WTC11 (cell line): Measurements from ENCODE around the gene KRTAP13-4. TPM values are rescaled to one million over a fixed set of nuclear protein-coding genes. Genes with fewer than 3 reads are reported as not detected.
A peak's percentile ranks its signal among the peaks of the same experiment; 100 is the strongest.

Experiments
- EMX1 ChIP-seq: fragments of 250-450 bp; sonication (Bioruptor Pico); IDR thresholded peaks from 2 replicates; pipeline ENCODE4 v1.8.0; 2021; ENCODE audit warnings: mild to moderate bottlenecking
- GRHL2 ChIP-seq: fragments of 250-450 bp; sonication (Bioruptor Pico); IDR thresholded peaks from 2 replicates; pipeline ENCODE4 v1.8.0; 2022; ENCODE audit warnings: mild to moderate bottlenecking, moderate library complexity; ENCODE audit not compliant: insufficient replicate concordance, severe bottlenecking
- NR1H2 ChIP-seq: sonication (generic); formaldehyde crosslinking; IDR thresholded peaks from 2 replicates; pipeline ENCODE4 v1.9.0; 2021; ENCODE audit warnings: mild to moderate bottlenecking, moderate library complexity, missing genetic modification reagents
- SP1 ChIP-seq: sonication (generic); formaldehyde crosslinking; conservative IDR thresholded peaks from 2 replicates; pipeline ENCODE4 v1.8.1; 2022; ENCODE audit warnings: missing genetic modification reagents
- TEAD1 ChIP-seq: sonication (generic); formaldehyde crosslinking; IDR thresholded peaks from 2 replicates; pipeline ENCODE4 v1.8.0; 2022; ENCODE audit warnings: mild to moderate bottlenecking, missing genetic modification reagents
- ZNF121 ChIP-seq: sonication (generic); formaldehyde crosslinking; IDR thresholded peaks from 2 replicates; pipeline ENCODE4 v1.8.0; 2023; ENCODE audit warnings: missing genetic modification reagents
- ZNF219 ChIP-seq: sonication (generic); formaldehyde crosslinking; IDR thresholded peaks from 2 replicates; pipeline ENCODE4 v1.8.0; 2023; ENCODE audit warnings: missing genetic modification reagents, mild to moderate bottlenecking, borderline replicate concordance
- ZNF263 ChIP-seq: sonication (generic); formaldehyde crosslinking; IDR thresholded peaks from 2 replicates; pipeline ENCODE4 v1.8.1; 2022; ENCODE audit warnings: low read depth, mild to moderate bottlenecking, moderate library complexity, missing genetic modification reagents
- total RNA-seq: library from RNA; stranded (reverse); gene quantifications from 3 replicates; pipeline ENCODE4 v1.2.3, GENCODE V29; 2021
- TF ChIP-seq, protein P1 (sequence below): sonication (generic); formaldehyde crosslinking; IDR thresholded peaks from 2 replicates; pipeline ENCODE4 v1.8.1; 2022; ENCODE audit warnings: missing genetic modification reagents, borderline replicate concordance
- TF ChIP-seq, protein P2 (sequence below): sonication (generic); formaldehyde crosslinking; IDR thresholded peaks from 2 replicates; pipeline ENCODE4 v1.8.0; 2022; ENCODE audit warnings: missing genetic modification reagents
- TF ChIP-seq, protein P3 (sequence below): sonication (generic); formaldehyde crosslinking; conservative IDR thresholded peaks from 2 replicates; pipeline ENCODE4 v1.8.1; 2022; ENCODE audit warnings: mild to moderate bottlenecking, missing genetic modification reagents
- TF ChIP-seq, protein P4 (sequence below): sonication (generic); formaldehyde crosslinking; IDR thresholded peaks from 2 replicates; pipeline ENCODE4 v1.8.0; 2023; ENCODE audit warnings: missing genetic modification reagents, mild to moderate bottlenecking, borderline replicate concordance
- TF ChIP-seq, protein P5 (sequence below): sonication (generic); formaldehyde crosslinking; IDR thresholded peaks from 2 replicates; pipeline ENCODE4 v1.8.0; 2022; ENCODE audit warnings: mild to moderate bottlenecking, missing genetic modification reagents
- TF ChIP-seq, protein P6 (sequence below): fragments of 250-450 bp; sonication (Bioruptor Pico); IDR thresholded peaks from 2 replicates; pipeline ENCODE4 v1.9.0; 2021; ENCODE audit warnings: moderate library complexity, mild to moderate bottlenecking, inconsistent platforms, borderline replicate concordance
- TF ChIP-seq, protein P7 (sequence below): fragments of 250-450 bp; sonication (Bioruptor Pico); conservative IDR thresholded peaks from 2 replicates; pipeline ENCODE4 v1.9.0; 2021; ENCODE audit warnings: mild to moderate bottlenecking
- TF ChIP-seq, protein P8 (sequence below): sonication (generic); formaldehyde crosslinking; IDR thresholded peaks from 2 replicates; pipeline ENCODE4 v1.8.0; 2022; ENCODE audit warnings: mild to moderate bottlenecking, missing genetic modification reagents
- TF ChIP-seq, protein P9 (sequence below): sonication (generic); formaldehyde crosslinking; IDR thresholded peaks from 2 replicates; pipeline ENCODE4 v1.8.1; 2022; ENCODE audit warnings: low read depth, mild to moderate bottlenecking, moderate library complexity, missing genetic modification reagents, borderline replicate concordance

Gene KRTAP13-4
- total RNA-seq, 1 experiment from 2014 or later, result not detected

DNA sequence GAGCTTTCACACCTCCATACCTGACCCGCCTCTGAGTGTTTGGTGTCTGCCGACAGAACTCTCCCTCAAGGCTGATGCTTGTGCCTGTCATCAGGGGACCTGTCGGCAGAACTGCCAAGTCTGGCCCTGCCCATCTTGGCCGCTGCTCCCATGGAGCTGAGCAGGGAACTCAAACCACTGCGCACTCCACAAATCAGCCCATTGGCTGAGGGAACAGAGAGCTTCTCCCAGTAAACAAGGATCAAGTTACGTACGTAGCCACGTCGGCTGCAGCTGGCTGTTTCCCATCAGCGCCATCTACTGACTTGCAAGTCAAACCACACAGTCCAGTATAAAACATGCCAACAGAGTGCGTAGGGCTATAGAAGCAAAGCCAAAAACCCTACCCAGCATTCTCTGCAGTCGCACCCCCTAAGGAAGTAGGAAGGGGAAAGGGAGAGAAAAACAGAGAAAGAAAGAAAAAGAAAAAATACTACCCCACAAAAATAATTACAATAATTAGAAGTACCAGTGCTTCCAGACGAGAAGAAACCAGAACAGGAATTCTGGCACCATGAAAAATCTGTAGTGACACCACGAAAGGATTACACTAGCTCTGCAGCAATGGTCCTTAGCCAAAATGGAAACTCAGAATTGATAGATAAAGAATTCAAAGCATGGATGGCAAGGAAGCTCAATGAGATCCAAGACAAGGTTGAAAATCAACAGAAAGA lies 21.1 kb upstream of the KRTAP13-4 start (continued):
- TF ChIP-seq, protein P1, sequence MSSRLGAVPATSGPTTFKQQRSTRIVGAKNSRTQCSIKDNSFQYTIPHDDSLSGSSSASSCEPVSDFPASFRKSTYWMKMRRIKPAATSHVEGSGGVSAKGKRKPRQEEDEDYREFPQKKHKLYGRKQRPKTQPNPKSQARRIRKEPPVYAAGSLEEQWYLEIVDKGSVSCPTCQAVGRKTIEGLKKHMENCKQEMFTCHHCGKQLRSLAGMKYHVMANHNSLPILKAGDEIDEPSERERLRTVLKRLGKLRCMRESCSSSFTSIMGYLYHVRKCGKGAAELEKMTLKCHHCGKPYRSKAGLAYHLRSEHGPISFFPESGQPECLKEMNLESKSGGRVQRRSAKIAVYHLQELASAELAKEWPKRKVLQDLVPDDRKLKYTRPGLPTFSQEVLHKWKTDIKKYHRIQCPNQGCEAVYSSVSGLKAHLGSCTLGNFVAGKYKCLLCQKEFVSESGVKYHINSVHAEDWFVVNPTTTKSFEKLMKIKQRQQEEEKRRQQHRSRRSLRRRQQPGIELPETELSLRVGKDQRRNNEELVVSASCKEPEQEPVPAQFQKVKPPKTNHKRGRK (CRISPR knock-in tag), result no peak
- TF ChIP-seq, protein P2, sequence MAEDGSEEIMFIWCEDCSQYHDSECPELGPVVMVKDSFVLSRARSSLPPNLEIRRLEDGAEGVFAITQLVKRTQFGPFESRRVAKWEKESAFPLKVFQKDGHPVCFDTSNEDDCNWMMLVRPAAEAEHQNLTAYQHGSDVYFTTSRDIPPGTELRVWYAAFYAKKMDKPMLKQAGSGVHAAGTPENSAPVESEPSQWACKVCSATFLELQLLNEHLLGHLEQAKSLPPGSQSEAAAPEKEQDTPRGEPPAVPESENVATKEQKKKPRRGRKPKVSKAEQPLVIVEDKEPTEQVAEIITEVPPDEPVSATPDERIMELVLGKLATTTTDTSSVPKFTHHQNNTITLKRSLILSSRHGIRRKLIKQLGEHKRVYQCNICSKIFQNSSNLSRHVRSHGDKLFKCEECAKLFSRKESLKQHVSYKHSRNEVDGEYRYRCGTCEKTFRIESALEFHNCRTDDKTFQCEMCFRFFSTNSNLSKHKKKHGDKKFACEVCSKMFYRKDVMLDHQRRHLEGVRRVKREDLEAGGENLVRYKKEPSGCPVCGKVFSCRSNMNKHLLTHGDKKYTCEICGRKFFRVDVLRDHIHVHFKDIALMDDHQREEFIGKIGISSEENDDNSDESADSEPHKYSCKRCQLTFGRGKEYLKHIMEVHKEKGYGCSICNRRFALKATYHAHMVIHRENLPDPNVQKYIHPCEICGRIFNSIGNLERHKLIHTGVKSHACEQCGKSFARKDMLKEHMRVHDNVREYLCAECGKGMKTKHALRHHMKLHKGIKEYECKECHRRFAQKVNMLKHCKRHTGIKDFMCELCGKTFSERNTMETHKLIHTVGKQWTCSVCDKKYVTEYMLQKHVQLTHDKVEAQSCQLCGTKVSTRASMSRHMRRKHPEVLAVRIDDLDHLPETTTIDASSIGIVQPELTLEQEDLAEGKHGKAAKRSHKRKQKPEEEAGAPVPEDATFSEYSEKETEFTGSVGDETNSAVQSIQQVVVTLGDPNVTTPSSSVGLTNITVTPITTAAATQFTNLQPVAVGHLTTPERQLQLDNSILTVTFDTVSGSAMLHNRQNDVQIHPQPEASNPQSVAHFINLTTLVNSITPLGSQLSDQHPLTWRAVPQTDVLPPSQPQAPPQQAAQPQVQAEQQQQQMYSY (CRISPR knock-in tag), result no peak
- TF ChIP-seq, protein P3, sequence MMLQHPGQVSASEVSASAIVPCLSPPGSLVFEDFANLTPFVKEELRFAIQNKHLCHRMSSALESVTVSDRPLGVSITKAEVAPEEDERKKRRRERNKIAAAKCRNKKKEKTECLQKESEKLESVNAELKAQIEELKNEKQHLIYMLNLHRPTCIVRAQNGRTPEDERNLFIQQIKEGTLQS, result no peak
- TF ChIP-seq ZNF263 (CRISPR knock-in tag), result no peak
- no peak for TF ChIP-seq ZNF219 (CRISPR knock-in tag)
- TF ChIP-seq, protein P4, sequence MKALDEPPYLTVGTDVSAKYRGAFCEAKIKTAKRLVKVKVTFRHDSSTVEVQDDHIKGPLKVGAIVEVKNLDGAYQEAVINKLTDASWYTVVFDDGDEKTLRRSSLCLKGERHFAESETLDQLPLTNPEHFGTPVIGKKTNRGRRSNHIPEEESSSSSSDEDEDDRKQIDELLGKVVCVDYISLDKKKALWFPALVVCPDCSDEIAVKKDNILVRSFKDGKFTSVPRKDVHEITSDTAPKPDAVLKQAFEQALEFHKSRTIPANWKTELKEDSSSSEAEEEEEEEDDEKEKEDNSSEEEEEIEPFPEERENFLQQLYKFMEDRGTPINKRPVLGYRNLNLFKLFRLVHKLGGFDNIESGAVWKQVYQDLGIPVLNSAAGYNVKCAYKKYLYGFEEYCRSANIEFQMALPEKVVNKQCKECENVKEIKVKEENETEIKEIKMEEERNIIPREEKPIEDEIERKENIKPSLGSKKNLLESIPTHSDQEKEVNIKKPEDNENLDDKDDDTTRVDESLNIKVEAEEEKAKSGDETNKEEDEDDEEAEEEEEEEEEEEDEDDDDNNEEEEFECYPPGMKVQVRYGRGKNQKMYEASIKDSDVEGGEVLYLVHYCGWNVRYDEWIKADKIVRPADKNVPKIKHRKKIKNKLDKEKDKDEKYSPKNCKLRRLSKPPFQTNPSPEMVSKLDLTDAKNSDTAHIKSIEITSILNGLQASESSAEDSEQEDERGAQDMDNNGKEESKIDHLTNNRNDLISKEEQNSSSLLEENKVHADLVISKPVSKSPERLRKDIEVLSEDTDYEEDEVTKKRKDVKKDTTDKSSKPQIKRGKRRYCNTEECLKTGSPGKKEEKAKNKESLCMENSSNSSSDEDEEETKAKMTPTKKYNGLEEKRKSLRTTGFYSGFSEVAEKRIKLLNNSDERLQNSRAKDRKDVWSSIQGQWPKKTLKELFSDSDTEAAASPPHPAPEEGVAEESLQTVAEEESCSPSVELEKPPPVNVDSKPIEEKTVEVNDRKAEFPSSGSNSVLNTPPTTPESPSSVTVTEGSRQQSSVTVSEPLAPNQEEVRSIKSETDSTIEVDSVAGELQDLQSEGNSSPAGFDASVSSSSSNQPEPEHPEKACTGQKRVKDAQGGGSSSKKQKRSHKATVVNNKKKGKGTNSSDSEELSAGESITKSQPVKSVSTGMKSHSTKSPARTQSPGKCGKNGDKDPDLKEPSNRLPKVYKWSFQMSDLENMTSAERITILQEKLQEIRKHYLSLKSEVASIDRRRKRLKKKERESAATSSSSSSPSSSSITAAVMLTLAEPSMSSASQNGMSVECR (CRISPR knock-in tag), result 0 out of 2 replicates have a peak, but pooled peaks have one; percentile 24
- TF ChIP-seq, protein P5, sequence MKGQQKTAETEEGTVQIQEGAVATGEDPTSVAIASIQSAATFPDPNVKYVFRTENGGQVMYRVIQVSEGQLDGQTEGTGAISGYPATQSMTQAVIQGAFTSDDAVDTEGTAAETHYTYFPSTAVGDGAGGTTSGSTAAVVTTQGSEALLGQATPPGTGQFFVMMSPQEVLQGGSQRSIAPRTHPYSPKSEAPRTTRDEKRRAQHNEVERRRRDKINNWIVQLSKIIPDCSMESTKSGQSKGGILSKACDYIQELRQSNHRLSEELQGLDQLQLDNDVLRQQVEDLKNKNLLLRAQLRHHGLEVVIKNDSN (CRISPR knock-in tag), result no peak
- TF ChIP-seq NR1H2 (CRISPR knock-in tag), result no peak
- TF ChIP-seq, protein P6, sequence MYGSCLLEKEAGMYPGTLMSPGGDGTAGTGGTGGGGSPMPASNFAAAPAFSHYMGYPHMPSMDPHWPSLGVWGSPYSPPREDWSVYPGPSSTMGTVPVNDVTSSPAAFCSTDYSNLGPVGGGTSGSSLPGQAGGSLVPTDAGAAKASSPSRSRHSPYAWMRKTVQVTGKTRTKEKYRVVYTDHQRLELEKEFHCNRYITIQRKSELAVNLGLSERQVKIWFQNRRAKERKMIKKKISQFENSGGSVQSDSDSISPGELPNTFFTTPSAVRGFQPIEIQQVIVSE (CRISPR knock-in tag), result no peak
- TF ChIP-seq, protein P7, sequence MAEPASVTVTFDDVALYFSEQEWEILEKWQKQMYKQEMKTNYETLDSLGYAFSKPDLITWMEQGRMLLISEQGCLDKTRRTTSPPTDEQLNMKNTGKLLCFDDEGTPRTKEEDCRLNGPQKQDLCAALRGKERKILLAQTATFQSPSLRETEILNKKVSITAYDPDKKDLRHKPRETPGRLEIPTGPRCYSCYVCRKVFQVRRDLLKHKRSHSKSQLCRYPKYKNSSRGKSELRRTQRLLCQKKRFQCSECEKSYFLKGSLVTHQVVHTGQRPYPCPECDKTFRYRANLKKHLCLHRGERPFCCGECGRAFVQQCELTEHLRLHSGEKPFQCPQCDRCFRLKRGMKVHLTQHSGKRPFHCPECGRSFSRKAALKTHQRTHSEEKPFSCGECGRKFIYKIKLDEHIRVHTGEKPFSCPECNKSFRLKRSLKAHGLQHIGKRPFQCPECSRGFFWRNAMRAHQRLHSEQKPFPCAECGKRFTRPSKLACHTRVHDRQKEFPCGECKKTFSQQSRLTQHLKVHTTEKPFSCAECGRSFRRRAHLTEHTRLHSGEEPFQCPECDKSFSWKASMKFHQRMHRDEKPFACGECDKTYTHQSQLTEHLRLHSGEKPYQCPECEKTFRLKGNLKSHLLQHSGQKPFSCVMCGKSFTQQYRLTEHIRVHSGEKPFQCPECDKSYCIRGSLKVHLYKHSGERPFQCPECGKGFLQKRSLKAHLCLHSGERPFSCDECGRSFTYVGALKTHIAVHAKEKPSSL (CRISPR knock-in tag), result no peak
- no peak for TF ChIP-seq ZNF121
- TF ChIP-seq SP1 (CRISPR knock-in tag), result 0 out of 2 replicates have a peak, but pooled peaks have one; percentile 35
- no peak for TF ChIP-seq GRHL2 (CRISPR knock-in tag)
- TF ChIP-seq, protein P8, sequence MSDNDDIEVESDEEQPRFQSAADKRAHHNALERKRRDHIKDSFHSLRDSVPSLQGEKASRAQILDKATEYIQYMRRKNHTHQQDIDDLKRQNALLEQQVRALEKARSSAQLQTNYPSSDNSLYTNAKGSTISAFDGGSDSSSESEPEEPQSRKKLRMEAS (CRISPR knock-in tag), result peak; percentile 70
- TF ChIP-seq, protein P9, sequence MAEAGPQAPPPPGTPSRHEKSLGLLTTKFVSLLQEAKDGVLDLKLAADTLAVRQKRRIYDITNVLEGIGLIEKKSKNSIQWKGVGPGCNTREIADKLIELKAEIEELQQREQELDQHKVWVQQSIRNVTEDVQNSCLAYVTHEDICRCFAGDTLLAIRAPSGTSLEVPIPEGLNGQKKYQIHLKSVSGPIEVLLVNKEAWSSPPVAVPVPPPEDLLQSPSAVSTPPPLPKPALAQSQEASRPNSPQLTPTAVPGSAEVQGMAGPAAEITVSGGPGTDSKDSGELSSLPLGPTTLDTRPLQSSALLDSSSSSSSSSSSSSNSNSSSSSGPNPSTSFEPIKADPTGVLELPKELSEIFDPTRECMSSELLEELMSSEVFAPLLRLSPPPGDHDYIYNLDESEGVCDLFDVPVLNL (CRISPR knock-in tag), result no peak
- no peak for TF ChIP-seq TEAD1
- TF ChIP-seq EMX1 (CRISPR knock-in tag), result no peak
